GM18505 (cell line): ENCODE measurements around the gene ZIC5.
"Not testable (repeated sequence)": the region's sequence is repeated elsewhere in the genome, so short reads cannot be mapped to it uniquely, and the experiment has no call there.

Source experiments
- ATAC-seq: cut with Tn5 transposase; IDR thresholded peaks from one replicate; pipeline ENCODE4 v1.9.1; 2021; ENCODE audit not compliant: unreplicated experiment
- POLR2A ChIP-seq: IDR thresholded peaks from 4 replicates; pipeline ENCODE4 v1.6.1; 2011; ENCODE audit warnings: borderline replicate concordance; ENCODE audit not compliant: insufficient read depth, insufficient read length; ENCODE audit errors: extremely low read depth

Gene ZIC5

DNA sequence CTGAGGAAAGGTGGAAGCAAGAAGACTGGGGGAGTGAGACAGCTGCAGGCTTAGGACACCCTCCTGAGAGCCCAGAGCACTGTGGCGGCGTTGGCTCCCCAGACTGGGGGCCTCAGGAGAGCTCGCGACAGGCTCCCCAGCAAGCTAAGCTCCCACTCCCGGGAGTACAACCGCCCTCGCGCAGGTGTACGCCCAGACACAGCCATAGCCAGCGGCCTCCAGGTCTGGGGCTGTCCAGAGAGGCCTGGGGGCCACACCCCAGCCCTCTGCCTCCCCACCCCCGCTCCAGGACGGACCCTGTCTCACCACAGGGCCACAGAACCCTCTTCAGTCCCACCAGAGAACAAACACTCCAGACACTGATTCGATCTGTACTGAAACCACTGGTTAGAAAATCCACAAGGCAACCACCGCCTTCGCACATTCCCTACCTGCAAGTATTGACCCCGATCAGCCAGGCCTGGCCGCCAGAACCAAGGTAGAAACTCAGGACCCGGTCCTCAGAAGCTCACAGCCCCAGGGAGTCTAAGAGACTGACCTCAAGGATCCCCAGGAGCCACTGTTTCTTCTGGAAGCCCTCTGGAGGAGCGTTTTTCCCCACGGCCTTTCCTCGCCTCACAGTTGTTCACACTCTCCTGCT, 16.3 kb downstream of the ZIC5 start:
- ATAC-seq, result no peak

DNA sequence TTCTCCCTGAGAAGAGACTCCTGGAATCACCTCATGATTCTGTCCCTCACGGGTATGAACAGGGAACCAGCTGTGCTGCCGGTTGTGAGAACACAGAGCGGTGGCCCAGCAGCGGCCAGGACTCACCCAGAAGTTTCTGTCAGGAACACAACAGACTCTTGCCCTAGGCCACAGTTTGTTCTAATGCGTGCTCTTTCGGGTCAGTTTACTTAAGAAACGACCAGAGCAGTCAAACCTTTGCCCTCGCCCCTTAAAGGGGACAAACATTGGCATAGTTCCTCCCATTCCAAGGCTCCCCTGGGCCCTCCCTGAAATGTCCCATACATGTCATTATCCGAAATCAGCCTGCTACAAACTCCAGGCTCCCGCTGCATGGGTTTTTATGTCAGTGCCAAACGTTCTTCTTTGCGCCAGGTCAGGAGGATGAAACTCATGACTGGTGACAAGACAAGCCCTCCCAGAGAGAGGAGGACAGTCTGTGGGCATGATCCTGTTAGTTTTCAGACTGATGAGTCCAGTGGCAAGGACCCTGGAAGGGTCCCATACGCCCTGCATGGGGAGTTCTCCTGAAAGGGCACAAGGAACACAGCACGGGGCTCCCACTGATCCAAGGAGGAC, 18.3 kb downstream of the ZIC5 start:
- no peak for ATAC-seq
- no peak for TF ChIP-seq POLR2A

More for the DNA sequence above, 16.3 kb downstream of the ZIC5 start:
- no peak for TF ChIP-seq POLR2A

DNA sequence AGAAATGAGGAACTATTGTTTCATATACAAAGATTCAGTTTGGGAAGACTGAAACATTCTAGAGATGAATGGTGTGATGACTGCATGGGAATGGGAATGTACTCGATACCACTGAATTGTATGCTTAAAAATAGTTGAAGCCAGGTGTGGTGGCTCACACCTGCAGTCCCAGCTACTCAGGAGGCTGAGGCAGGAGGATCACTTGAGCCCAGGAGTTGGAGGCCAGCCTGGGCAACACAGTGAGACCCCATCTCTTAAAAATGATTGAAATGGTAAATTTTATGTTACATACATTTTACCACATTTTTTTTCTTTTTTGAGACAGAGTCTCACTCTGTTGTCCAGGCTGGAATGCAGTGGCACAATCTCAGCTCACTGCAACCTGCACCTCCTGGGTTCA, 19.9 kb downstream of the ZIC5 start:
- not testable (repeated sequence) for ATAC-seq

DNA sequence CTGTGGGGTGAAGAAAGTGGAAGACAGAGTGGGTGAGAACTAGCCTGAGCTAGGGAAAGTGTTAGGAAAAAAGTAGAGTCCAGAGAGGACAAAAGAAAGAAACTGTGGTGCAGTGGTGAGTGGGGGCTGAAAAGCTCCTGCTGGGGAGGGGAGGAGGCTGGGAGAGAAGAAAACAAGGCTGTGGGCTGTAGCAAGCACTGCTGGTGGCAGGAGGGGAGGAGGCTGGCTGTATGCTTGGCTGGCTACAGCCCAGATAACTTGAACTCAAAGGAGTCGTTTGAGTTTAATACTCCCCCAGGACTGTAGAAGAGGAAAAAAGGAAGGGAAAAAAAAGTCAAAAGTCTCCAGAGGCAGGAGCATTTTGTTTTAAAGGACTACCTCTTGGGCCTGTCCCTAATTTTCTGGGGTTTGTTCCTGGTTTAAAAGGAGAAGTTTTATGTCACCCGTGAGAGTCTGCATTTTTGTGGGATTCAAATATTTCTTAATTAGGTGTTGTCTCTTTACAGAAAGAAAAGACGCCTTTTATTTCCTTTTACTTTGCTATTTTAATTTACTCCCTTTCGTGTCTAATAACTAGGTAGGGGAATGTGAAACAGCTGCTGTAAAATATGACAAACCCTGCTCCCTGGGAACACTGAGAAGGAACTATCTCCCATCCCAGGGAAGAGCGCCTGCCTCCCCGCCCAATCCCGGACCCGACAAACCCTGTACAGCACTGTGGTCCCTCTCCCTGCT, 21.7 kb downstream of the ZIC5 start:
- TF ChIP-seq POLR2A, result no peak
- no peak for ATAC-seq

DNA sequence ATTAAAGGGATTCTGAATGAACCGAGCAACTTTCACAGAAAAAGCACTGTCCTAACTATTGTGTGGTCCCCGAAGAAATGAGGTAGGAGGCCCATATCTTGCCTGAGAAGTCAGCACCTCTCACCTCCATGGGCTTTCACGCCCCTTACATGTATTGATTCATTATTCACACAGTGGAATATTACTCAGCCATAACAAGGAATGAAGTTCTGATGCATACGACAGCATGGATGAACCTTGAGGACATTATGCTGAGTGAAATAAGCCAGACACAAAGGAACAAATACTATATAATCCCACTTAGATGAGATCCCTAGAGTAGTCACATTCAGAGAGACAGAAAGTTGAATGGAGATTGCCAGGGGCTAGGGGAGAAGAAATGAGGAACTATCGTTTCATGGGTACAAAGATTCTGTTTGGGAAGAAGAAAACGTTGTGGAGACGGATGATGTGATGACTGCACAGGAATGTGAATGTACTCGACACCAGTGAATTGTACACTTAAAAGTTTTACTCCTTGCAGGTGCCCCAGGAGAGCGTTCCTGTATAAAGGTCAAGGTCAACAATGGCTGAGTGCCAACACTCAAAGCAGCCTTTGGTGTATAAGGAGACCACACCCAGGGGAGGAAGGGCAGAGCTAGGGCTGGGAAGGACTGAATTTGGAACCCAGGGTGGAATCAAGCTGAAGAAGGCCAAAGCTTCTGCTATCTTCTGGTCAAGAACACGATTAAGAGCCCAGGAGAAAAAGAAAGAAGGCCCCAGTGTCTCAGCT, 22.5 kb downstream of the ZIC5 start:
- no peak for TF ChIP-seq POLR2A
- ATAC-seq, result no peak

DNA sequence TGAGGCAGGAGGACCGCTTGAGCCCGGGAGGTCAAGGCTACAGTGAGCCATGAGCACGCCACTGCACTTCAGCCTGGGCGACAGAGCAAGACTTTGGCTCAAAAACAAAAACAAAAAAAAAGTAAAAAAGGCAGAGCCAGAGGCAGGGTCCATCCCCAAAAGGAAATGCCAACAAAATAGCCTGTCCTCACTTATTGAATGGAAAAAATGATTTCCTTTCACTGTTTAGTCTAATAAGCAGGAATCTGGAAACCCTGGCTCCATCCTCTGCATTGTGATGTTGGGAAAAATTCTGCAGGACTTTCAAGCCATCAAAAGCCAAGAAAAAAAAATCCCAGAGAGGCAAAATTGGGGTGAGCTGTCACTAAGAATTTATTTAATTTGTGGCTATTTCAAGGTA, 23.2 kb downstream of the ZIC5 start:
- no peak for TF ChIP-seq POLR2A
- ATAC-seq, result no peak

DNA sequence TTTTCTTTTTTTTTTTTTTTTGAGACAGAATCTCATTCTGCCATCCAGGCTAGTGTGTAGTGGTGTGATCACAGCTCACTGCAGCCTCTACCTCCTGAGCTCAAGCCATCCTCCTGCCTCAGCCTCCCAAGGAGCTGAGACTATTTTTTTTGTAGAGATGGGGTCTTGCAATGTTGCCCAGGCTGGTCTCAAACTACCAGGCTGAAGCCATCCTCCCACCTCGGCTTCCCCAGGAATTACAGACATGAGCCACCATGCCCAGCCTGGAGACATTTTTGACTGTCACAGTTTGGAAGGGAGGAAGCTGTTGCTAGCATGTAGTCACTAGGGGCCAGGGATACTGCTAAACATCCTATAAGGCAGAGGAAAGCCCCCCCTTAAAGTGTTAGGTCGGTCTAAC, 23.9 kb downstream of the ZIC5 start:
- ATAC-seq, result no peak
- TF ChIP-seq POLR2A, result no peak

DNA sequence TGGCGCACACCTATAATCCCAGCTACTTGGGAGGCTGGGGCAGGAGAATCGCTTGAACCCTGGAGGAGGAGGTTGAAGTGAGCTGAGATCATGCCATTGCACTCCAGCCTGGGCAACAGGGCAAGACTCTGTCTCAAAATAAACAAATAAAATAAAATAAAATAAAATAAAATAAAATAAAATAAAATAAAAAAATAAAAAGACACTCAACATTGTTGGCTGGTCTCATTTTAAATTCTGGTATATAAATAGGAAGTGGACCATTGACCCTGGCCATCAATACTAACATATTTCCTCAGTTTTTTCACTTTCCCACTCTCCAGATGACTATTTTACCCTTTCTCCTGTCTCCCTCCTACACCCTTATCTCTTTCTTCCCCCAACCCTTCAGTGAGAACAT, 26.1 kb downstream of the ZIC5 start:
- ATAC-seq, result not testable (repeated sequence)

DNA sequence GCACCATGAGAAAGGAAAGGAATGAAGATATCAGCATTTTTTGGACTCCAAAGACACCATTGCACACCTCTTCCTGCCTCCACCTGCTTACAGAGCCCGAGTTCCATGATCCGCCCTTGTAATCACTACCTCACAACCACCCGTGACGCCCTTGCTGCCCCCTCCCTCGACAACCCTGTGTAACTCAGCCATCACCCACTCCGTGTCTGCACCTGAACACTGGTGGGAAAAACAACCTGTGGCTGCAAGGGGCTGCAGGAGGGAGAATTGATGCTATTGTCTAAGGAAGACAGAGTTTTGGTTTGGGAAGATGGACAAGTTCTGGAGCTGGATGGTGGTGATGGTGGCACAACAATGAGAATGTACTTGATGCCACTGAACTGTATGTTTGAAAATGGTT, 27.0 kb downstream of the ZIC5 start:
- no peak for TF ChIP-seq POLR2A
- ATAC-seq, result no peak

DNA sequence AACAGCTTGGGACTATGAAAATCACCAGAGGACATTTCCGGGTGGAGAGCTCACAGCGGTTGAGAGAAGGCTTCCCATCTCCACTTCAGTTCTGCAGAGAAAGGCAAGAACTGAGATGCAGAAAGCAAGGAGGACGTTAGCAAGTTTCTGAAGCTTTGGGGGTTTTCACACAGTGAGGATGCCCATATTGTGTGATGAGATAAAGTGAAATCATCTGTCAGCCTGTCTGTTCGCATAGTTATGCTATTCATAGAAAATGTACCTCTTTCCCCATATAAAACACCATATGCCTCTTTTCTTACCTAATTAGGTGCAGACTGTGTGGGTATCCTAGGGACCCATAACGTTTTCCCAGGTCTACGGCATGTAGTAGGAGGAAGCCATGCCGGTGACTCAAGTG, 27.5 kb downstream of the ZIC5 start:
- ATAC-seq, result no peak
- no peak for TF ChIP-seq POLR2A

DNA sequence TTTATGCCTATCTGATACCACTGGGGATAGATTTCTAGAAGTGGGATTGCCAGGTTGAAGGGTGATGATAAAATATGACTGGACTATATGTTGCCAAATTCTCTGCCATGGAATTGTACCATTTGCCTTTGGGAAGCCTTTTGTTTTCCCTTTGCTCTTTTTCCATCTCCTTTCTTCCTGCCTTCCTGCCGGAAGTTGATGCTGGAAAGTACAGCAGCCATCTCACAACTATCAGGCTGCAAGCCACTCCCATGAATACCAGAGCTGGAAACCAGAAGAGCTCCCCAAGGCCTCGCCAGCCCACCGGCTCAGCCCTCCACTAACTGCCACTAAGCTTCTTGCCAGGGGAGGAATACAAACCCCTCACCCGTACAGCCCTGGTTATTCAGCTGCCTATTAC, 29.7 kb downstream of the ZIC5 start:
- no peak for TF ChIP-seq POLR2A
- ATAC-seq, result no peak

DNA sequence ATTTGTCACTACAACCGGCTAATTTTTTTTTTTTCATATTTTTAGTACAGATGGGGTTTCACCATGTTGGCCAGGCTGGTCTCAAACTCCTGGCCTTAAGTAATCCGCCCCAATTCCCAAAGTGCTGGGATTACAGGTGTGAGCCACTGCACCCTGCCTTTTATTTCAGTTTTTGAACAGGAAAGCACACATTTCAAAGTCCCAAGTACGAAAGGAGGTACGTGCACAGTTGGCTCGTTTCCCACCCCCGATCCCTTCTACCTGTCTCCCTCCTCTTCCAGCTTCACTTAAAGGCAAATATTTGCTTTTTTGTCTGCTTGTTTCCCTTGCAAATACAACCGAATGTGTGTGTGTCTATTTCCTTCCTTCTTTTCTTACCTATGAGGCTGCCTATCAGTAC, 30.5 kb downstream of the ZIC5 start:
- no peak for ATAC-seq
- TF ChIP-seq POLR2A, result no peak

DNA sequence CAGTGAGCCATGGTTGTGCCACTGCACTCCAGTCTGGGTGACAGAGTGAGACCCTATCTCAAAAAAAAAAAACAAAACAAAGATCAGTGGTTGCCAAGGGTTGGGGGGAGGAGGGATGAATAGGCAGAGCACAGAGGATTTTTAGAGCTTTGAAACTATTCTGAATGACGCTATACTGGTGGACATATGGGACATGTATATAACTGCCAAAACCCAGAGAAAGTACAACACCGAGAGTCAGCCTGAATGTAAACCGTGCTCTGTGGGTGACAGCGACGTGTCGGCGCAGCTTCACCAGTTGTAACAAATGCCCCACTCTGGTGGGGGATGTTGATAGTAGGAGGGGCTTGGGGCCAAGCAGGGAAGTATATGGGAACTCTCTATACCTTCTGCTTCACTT, 32.9 kb downstream of the ZIC5 start:
- TF ChIP-seq POLR2A, result no peak
- ATAC-seq, result no peak

DNA sequence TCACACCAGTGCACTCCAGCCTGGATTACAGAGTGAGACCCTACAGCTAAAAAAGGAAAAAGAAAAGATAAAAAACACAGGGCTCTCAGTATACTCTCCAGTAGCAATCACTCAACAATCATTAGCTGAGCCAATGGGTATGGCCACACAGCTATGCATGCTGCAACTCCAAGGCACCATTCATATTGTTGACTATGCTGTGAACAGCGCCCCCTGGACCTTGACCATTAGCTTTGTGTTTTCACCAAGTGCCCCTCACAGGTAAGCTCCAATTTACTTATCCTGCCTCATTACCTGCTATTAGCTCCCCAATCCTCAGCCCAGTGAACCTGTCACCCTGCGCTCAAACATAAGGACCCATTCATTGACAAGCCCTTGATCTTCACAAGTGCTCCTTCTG, 35.8 kb downstream of the ZIC5 start:
- no peak for ATAC-seq
- no peak for TF ChIP-seq POLR2A
